Stimulated activated naive B cell treated with anti-CD40 and anti-IgM and Interleukin-4, amounts not matched to agents 10 μg/mL and 1 μg/mL and 100 μg/mL, for 72 hours (primary cell): ENCODE data around the gene CFAP46.
"Not testable (repeated sequence)": the region's sequence is repeated elsewhere in the genome, so short reads cannot be mapped to it uniquely, and the experiment has no call there.

Experiments
- ATAC-seq, 2 donors: fragments of 150-1000 bp; cut with Tn5 transposase; replicated peaks; 2 replicates each; pipeline ENCODE4 v1.10.0; 2021; ENCODE audit warnings: moderate library complexity in 1 of 2
- DNase-seq: peaks from one replicate; pipeline ENCODE4 v3.0.0; 2021
- H3K27ac Mint-ChIP-seq: one replicate; pipeline ENCODE4 v1.8.0; 2022; ENCODE audit warnings: mild to moderate bottlenecking, mixed read lengths
- H3K27me3 Mint-ChIP-seq, 2 donors: one replicate each; pipeline ENCODE4 v1.8.0; 2022; ENCODE audit warnings: mixed read lengths in 2 of 2
- H3K36me3 Mint-ChIP-seq, 2 donors: one replicate each; pipeline ENCODE4 v1.8.0; 2022; ENCODE audit warnings: mixed read lengths in 2 of 2, mild to moderate bottlenecking in 1 of 2
- H3K4me1 Mint-ChIP-seq, 2 donors: one replicate each; pipeline ENCODE4 v1.8.0; 2022; ENCODE audit warnings: mixed read lengths in 2 of 2, mild to moderate bottlenecking in 1 of 2
- H3K4me3 Mint-ChIP-seq, 2 donors: one replicate each; pipeline ENCODE4 v1.8.0; 2022; ENCODE audit warnings: mild to moderate bottlenecking in 2 of 2, mixed read lengths in 2 of 2, moderate library complexity in 1 of 2
- H3K9me3 Mint-ChIP-seq, 2 donors: one replicate each; pipeline ENCODE4 v1.8.0; 2022; ENCODE audit warnings: mixed read lengths in 2 of 2, mild to moderate bottlenecking in 1 of 2

CFAP46 gene

DNA sequence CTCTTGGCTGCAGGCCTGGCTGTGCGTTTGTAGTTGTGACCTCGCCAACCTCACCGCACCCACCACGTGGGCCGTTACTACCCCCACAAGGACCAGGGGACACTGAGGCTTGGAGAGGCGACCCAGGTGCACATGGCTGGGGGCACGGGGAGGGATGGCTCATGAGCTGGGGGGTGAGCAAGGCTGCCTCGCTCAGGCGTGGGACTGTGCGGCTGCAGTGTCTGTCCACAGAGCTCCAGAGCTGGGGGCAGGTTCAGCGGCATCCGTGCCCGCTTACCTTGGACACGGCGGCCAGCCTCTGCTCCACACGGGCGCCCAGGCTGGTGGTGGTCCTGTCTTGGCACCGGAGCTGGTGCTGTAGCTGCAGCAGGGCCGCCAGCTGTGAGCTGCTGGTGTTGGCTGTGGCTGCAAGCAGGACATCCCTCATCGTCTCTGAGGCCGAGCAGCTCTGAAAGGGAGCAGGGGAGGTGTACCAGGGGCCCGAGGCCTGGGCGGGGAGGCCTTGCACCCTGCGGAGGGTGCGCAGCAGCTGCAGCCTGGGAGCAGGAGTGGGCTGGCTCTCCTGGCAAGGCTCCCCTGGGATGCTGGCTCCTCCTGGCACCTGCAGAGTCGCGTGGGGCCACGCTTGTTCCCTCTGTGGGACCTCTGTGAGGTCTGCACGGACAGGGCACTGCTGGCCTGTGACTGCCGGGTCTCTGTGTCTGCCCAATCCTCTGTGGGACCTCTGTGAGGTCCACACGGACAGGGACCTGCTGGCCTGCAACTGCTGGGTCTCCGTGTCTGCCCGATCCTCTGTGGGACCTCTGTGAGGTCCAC, 96.4 kb downstream of the CFAP46 start:
- DNase-seq = no peak
- Mint-ChIP-seq H3K36me3 (peaks cover 3 to 10% of the 10 kb centered on the region in 2 donors), H3K27me3 (peaks cover 16 to 24% of the 10 kb centered on the region in 2 donors), H3K4me1 (peaks cover 9 to 12% of the 10 kb centered on the region in 2 donors), H3K4me3 (no peak overlapping the region), H3K27ac (no peak overlapping the region), H3K9me3 (peaks cover 16 to 17% of the 10 kb centered on the region in 2 donors)
- no peak for ATAC-seq

DNA sequence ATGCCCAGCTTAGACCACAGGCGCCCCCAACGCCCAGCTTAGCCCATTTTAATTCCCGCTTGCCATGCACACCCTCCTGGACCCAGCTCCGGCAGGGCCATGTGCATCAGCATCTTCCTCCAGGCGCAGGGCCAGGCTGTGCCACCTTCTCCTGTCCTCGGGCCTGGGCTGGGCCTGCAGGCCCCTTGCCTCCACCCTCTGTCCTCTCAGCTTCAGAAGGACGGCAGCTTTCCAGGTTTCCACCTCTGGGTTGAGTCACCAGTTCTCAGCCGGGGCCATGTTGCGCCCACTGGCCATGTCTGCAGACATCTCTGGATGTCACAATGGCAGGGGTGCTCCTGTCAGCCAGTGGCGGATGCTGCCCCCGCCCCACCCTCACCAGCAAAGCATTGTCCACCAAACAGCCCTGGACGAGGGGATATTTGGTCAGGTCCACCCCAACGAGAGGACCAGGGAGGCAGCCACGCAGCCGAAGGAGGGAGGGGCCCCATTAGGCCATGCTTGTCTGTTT, 97.3 kb downstream of the CFAP46 start:
- Mint-ChIP-seq H3K36me3 (peaks cover 3 to 10% of the 10 kb centered on the region in 2 donors), H3K9me3 (peaks cover 16 to 17% of the 10 kb centered on the region in 2 donors), H3K27me3 (peaks cover 16 to 30% of the 10 kb centered on the region in 2 donors), H3K4me1 (peaks cover 9 to 12% of the 10 kb centered on the region in 2 donors), H3K27ac (no peak overlapping the region), H3K4me3 (no peak overlapping the region)
- ATAC-seq (no peak), DNase-seq (no peak)

DNA sequence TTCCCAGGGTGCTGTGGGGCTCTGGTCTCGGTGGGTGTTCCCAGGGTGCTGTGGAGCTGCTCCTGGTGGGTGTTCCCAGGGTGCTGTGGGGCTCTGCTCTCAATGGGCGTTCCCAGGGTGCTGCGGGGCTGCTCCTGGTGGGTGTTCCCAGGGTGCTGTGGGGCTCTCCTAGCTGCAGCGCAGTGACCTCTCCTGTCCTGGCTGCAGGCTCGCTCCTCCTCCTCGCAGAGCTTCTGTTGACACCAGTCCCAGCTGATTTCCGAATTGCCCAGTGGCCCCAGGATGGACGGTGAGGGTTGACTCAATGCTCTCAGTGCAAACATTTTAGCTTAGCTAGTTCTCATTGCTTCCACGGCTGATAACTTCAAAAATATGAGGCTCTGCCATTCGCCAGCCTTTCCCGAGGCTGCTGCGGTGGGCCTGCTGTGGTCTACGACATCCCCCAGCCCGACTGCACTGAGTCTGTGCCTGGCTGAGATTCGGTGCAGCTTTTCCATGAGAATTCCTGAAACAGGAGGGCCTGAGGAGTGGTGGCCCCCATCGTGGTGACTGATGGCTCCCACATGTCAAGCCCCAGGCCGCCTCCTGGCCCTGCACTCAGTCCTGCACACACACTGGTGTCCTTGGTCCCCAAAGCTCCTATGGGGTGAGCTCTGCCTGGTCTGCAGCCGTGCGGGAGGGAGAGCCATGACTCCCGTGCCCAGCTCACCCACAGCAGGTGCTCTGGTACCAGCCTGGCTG, 98.1 kb downstream of the CFAP46 start:
- H3K27ac Mint-ChIP-seq = no peak overlapping the region
- peaks cover 11 to 12% of the 10 kb centered on the region in 2 donors for H3K4me1 Mint-ChIP-seq
- peaks cover 16 to 17% of the 10 kb centered on the region in 2 donors for H3K9me3 Mint-ChIP-seq
- H3K4me3 Mint-ChIP-seq = no peak overlapping the region
- no peak for DNase-seq
- peaks cover 16 to 31% of the 10 kb centered on the region in 2 donors for H3K27me3 Mint-ChIP-seq
- ATAC-seq = no peak
- peaks cover 3 to 10% of the 10 kb centered on the region in 2 donors for H3K36me3 Mint-ChIP-seq

DNA sequence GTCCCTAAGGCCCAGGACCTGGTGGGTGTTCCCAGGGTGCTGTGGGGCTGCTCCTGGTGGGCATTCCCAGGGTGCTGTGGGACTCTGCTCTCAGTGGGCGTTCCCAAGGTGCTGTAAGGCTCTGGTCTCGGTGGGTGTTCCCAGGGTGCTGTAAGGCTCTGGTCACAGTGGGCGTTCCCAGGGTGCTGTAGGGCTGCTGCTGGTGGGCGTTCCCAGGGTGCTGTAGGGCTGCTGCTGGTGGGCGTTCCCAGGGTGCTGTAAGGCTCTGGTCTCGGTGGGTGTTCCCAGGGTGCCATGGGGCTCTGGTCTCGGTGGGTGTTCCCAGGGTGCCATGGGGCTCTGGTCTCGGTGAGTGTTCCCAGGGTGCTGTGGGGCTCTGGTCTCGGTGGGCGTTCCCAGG, 99.1 kb downstream of the CFAP46 start:
- not testable (repeated sequence) for DNase-seq, ATAC-seq, H3K4me1 Mint-ChIP-seq, H3K4me3 Mint-ChIP-seq, H3K27ac Mint-ChIP-seq
- peaks cover 3 to 10% of the 10 kb centered on the region in 2 donors for H3K36me3 Mint-ChIP-seq
- peaks cover 16 to 37% of the 10 kb centered on the region in 2 donors for H3K27me3 Mint-ChIP-seq
- peaks cover 16 to 17% of the 10 kb centered on the region in 2 donors for H3K9me3 Mint-ChIP-seq

DNA sequence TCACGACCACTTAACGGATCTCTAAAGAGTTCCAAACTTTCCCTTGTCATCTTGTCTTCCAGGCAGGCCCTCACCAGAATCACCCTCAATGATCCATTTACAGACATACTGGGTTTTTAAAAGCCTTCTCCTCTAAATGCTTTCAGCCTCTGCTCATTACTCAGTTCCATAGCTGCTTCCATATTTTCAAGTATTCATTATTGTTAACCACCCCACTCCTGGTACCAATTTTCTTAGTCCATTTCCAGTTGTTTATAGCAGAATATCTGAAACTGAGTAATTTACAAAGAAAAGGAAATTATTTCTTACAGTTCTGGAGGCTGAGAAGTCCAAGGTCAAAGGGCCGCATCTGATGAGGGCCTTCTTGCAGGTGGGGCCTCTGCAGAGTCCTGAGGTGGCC, 100.0 kb downstream of the CFAP46 start:
- ATAC-seq (no peak), DNase-seq (no peak)
- Mint-ChIP-seq H3K4me3 (no peak overlapping the region), H3K27ac (no peak overlapping the region), H3K27me3 (peaks cover 11 to 37% of the 10 kb centered on the region in 2 donors), H3K4me1 (peaks cover under 1 to 1% of the 10 kb centered on the region in 2 donors), H3K9me3 (peaks cover 16 to 17% of the 10 kb centered on the region in 2 donors), H3K36me3 (peaks cover 3 to 10% of the 10 kb centered on the region in 2 donors)

DNA sequence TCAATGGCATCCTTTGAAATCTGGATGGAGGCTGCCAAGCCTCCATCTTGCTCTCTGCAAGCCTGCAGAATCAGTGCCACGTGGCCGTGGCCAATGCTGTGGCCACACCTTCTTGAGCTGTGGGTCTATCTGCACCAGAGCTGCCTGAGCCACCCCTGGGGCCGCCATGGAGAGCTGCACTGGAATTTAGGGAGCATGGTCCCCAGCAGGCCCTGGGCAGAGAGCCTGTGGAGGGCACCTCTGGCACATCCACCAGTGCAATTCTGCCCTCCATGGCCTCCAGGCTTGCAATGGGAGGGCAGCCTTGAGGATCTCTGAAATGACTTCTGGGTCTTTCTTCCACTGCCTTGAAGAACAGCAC, 100.8 kb downstream of the CFAP46 start:
- Mint-ChIP-seq H3K27me3 (peaks cover 11 to 37% of the 10 kb centered on the region in 2 donors), H3K27ac (no peak overlapping the region), H3K4me1 (peaks cover 6 to 8% of the 10 kb centered on the region in 2 donors)

DNA sequence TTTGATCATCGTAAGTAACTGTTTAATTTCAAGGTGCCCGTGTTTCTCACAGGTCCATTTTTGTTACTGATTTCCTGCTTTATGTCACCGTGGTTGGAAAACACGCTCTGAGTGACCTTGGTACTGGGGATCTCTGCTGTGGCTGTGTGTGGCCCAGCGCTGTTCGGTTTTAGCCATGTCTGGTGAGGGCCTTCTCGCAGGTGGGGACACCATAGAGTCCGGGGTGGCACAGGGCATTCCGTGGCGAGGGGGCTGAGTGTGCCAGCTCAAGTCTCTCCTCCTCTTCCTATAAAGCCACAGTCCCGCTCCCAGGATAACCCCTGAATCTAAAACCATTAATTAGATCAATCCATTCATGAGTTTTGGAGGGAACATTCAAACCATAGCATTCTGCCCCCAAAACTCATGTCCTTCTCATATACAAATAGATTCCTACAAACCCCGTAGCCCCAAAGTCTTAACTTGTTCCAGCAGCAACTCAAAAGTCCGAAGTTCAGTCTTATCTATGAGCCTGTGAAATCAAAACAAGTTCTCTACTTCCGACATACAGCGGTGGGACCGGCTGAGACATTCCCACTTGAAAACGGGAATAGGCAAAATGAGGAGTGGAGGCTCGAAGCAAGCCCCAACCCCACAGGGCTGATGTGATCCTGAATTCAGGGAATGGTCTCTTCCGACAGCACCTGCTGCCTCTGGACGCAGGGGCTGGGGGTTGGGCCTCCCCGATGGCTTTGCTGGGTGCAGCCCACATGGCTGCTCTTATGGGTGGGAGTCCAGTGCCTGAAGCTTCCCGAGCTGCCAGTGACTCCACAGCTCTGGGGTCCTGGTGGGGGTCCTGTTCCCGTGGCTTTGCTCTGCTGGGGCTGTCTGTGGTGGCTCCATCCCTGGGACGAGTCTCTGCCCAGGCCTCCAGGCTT, 101.4 kb downstream of the CFAP46 start:
- Mint-ChIP-seq H3K4me1 (peaks cover 6 to 8% of the 10 kb centered on the region in 2 donors), H3K9me3 (peaks cover 16 to 17% of the 10 kb centered on the region in 2 donors), H3K4me3 (no peak overlapping the region), H3K27ac (no peak overlapping the region), H3K27me3 (peaks cover 11 to 37% of the 10 kb centered on the region in 2 donors), H3K36me3 (peaks cover 3 to 10% of the 10 kb centered on the region in 2 donors)
- DNase-seq = no peak
- ATAC-seq = no peak

More for the DNA sequence above, 100.8 kb downstream of the CFAP46 start:
- ATAC-seq (no peak), DNase-seq (no peak)
- H3K9me3 Mint-ChIP-seq = peaks cover 16 to 17% of the 10 kb centered on the region in 2 donors
- peaks cover 3 to 10% of the 10 kb centered on the region in 2 donors for H3K36me3 Mint-ChIP-seq
- H3K4me3 Mint-ChIP-seq = no peak overlapping the region

DNA sequence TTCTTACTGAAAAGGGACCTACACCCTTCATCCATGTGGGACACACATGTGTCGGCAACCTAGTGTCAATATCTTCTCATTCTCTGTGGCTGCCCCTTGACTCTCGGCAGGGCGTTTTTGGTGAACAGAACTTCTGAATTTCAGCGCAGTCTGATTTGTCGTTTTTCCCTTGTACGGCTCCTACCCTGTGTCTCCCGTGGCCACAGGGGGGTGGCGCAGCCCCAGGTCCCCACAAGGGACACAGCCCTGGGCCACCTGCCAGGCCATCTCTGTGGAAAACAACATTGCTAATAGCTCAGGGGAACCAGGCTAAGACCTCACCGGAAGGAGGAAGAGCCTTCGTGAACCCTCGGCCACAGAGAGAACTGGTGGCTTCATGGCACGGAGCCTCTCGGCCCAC, 103.3 kb downstream of the CFAP46 start:
- Mint-ChIP-seq H3K27me3 (peaks cover 11 to 37% of the 10 kb centered on the region in 2 donors), H3K36me3 (peaks cover 3 to 10% of the 10 kb centered on the region in 2 donors), H3K4me3 (no peak overlapping the region), H3K27ac (no peak overlapping the region), H3K4me1 (peaks cover 6 to 8% of the 10 kb centered on the region in 2 donors), H3K9me3 (peaks cover 16 to 17% of the 10 kb centered on the region in 2 donors)
- DNase-seq = no peak
- no peak for ATAC-seq

DNA sequence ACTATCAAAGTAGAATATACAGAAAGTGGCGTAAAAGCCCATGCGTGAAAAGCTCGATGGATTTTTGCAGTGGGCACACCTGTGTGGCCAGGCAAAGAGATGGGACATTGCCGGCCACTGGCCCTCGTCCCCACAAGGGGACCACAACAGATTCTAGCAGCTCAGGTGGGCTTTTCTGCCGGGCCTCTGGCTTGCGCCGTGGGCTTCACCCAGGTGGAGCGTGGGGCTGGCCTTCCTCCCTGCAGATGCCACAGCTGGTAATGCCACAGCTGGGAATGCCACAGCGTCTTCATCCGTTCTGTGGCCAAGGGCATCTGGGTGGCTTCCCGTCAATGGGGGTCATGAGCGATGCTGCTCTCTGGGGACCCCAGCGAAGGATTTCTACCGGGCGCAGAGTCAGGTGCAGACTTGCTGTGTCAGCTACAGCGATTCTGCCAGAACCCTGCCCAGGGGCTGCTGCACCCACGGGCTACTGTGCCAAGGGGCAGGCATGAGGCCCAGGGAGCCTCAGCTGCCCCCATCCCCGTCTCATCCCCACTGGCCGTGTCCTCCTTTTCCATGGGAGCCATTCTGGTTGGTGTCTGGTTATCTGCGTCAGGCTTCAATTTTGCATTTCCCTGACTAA, 103.9 kb downstream of the CFAP46 start:
- DNase-seq (no peak), ATAC-seq (no peak)
- peaks cover 3 to 10% of the 10 kb centered on the region in 2 donors for H3K36me3 Mint-ChIP-seq
- H3K4me1 Mint-ChIP-seq = peaks cover 6 to 8% of the 10 kb centered on the region in 2 donors
- H3K9me3 Mint-ChIP-seq = peaks cover 16 to 17% of the 10 kb centered on the region in 2 donors
- peaks cover 11 to 37% of the 10 kb centered on the region in 2 donors for H3K27me3 Mint-ChIP-seq
- no peak overlapping the region for H3K4me3 Mint-ChIP-seq
- H3K27ac Mint-ChIP-seq = no peak overlapping the region

DNA sequence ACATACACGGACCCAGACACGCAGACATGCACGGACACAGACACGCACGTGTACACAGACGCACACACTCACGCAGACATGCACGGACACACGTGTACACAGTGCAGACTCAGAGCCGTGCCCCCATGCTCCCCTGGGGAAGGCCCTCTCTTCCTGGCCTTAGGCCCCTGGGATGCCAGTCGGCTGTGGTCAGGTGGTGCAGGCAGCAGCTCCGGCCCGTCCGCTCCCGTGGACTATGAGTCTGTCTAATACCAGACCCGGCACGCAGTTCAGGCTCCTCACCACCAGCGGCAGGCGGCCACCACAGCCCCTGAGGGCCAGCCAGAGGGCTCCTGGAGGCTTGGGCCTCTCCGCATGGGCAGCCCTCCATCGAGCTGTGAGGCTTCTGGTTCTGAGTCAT, 104.5 kb downstream of the CFAP46 start:
- no peak overlapping the region for H3K27ac Mint-ChIP-seq
- DNase-seq = no peak
- ATAC-seq = no peak
- H3K4me1 Mint-ChIP-seq = peaks cover 6 to 8% of the 10 kb centered on the region in 2 donors
- H3K4me3 Mint-ChIP-seq = no peak overlapping the region
- peaks cover 11 to 32% of the 10 kb centered on the region in 2 donors for H3K27me3 Mint-ChIP-seq
- H3K36me3 Mint-ChIP-seq = peaks cover 3 to 10% of the 10 kb centered on the region in 2 donors
- H3K9me3 Mint-ChIP-seq = peaks cover 13 to 14% of the 10 kb centered on the region in 2 donors

DNA sequence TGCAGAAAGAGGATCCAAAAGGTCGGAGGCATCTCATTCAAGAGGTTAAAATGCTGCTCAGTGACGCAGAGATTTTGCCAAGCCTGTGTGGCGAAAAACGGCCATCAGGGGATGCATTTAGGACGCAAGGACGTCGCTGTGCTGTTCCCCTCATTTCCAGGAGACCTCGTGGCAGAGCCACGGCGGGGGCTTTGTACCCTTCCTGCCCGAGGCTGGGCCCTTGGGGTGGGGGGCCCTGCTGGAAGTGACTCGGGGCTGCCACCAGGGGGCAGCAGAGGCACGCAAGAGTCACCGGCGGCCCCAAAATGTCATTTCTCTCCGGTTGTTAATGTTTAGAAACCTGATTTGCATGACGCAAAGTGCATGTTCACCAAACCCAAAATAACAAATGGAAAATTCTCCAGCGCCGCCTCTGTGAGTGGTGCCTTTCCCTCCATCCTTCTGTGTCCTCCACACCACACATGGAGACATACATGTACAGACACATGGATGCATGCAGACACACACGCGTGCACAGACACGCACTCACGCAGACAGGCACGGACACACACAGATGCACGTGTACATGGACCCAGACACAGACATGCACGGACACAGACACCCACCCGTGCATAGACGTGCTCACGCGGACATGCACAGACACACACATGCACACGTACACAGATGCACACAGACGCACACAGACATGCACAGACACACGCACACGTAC, 105.4 kb downstream of the CFAP46 start:
- DNase-seq = peak; percentile 19
- no peak overlapping the region for H3K27ac Mint-ChIP-seq
- H3K4me3 Mint-ChIP-seq = no peak overlapping the region
- peaks cover 2 to 28% of the 10 kb centered on the region in 2 donors for H3K27me3 Mint-ChIP-seq
- peaks cover 0 to 1% of the 10 kb centered on the region in 2 donors for H3K36me3 Mint-ChIP-seq
- peaks cover 3 to 7% of the 10 kb centered on the region in 2 donors for H3K9me3 Mint-ChIP-seq
- peaks cover 6 to 8% of the 10 kb centered on the region in 2 donors for H3K4me1 Mint-ChIP-seq
- peak; percentile 68 to 73 for ATAC-seq

DNA sequence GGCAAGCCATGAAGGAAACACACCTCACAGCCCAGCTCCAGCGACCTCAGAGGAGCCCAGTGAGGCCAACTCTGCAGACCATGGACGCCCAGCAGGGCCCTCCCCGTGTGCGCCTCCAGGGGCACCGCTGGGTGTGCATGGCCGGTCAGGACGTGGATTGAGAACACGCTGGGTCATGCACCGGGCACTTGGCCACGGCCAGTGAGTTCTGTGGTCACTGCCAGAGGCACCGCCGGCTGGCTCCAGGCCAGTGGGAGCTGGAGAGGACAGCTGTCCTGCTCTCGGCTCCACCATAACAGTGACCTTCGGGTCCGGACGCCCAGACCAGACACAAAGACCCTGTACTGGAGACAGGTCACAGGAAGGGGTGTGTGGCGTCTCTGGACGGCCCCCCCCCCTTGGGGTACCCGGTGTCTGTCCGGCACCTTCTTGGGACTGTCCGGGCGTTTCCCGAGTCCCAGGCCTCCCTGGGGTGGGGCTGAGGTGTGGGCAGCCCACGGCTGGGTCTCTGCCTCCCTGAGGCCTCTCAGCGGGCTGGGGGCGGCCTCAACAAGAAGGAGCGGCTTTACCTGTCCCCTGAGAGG, 106.0 kb downstream of the CFAP46 start:
- peaks cover 6 to 8% of the 10 kb centered on the region in 2 donors for H3K4me1 Mint-ChIP-seq
- peaks cover 0 to 28% of the 10 kb centered on the region in 2 donors for H3K27me3 Mint-ChIP-seq
- ATAC-seq (no peak), DNase-seq (no peak)
- no peak overlapping the region for H3K4me3 Mint-ChIP-seq
- H3K9me3 Mint-ChIP-seq = peaks cover 0 to under 1% of the 10 kb centered on the region in 2 donors
- no peaks in the 10 kb centered on the region for H3K36me3 Mint-ChIP-seq
- no peak overlapping the region for H3K27ac Mint-ChIP-seq
